Ammon's horn (tissue), 1 donor: ENCODE data around the gene CDC42BPG.

ENCODE experiments used
- DNase-seq: peaks from one replicate; pipeline ENCODE4 v3.0.0-alpha.2; 2016; ENCODE audit warnings: low spot score

Gene CDC42BPG

DNA sequence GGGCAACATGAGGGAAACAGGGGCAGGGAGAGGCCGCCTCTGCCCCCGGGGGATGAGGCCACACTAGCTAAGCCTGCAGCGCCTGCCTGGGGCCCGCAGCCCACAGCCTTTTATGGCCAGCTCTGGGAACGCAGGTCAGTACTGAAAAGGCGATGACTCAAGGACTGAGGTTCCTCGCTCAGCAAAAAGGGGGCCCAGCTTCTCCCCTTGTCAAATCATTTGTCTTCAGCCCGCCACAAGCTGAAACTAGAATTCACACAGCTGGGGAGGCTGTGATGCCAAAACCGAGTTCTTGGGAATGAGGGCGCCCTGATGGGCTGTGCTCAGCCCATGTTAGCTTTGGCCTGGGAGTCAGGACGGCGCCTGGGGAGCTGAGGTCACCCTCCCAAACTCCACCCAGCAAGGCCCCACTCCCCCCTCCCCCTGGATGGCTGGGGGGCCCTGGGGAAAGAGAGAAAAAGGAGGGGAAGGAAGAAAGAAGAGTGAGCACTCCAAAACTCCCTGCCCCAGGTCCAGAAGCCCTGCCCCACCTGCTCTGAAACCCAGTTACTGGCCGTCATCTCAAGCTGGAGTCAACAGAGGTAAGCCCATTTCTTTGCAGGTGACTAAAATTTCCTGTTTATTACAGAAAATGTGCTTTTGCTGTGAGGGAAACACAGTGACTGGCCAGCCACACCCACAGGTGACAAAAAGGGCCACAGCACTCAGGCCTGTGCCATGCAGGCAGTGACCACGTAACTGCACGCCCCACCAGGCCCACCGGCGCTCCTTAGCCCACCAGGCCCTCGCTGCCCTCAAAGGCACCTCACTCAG lies 20.2 kb upstream of the CDC42BPG start:
- no peak for DNase-seq

GRCh38 chr11:64864135-64864472 lies 19.7 kb upstream of the CDC42BPG start:
- no peak for DNase-seq

DNA sequence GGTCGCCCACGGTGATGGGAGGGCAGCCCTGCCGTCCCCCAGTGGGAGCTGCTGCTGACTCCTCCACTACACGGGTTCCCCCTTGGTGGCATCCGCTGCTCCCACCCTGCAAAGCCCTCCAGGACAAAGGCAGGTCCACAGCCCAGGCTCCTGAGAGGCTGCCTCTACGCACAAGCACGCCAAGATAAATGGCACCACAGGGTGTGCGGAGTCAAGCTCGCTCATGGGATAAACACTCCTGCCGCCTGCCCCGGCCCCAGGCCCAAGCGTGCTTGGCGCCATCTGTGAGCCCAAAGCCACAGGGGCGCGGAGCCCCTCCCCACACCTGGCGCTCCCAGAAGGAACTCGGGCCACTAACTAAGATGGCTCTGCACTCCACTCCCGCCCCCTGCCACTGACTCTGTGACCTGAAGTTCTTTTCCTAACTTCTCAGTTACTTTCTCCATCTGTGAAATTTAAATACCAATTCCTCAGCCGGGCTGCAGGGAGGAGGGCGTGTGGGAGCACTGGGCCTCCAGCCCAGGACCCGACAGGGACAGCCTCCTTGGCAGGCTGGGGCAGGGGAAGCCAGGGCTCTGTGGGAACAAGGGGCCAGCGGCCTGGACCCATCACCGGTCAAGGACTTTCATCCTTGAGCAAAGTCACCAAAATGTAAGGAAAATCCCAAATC lies 19.1 kb upstream of the CDC42BPG start:
- peak; percentile 50 for DNase-seq

DNA sequence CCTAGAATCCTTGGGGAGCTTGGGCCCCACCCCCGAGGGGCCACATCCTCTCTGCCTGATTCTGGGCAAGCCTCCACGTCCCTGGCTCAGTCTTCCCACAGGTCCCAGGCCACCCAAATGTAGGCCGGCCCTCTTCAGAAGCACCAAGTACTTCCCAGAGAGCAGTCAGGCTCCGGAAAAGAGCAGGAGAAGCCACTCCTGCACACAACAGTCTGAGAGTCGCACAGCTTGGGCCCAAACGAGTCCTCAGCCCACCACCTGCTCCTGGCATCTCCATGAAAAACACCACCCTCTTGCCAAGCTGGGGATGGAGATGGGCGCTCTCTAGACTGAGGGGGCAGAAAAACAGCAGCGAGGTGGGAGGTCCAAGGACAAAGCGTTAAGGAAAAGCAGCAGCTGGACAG lies 18.5 kb upstream of the CDC42BPG start:
- DNase-seq, result peak; percentile 47

DNA sequence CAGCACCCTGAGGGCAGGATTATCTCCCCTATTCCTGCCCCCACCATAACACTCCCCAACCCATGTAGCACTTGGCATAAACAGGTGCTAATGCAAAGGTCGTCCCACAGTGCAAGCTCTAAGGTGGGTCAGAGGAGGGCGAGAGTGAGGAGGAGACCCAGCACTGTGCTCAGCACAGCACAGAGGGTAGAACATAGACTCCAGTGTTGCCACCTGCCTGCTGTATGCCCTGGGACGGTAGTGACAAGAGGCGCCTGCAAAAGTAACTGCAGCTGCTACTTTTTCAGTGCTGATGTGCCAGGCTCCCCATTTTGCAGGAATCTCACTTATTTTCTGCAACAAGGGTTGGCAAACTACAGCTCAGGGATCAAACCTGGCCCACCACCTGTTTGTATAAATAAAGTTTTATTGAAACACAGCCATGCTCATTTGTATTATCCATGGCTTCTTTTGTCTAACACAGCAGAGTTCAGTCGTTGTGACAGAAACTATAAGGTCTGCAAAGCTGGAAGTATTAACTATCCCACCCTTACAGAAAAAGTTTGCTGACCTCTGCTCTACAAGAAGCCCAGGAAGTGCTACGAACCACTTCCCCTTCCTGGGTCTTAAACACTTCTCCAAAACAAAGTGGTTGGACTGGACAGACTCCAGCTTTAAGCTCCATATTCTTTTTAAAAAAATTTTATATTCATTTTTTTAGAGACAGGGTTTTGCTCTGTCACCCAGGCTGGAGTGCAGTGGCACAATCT lies 16.9 kb upstream of the CDC42BPG start:
- peak; percentile 52 for DNase-seq

- no peak for DNase-seq
Observed at GRCh38 chr11:64859542-64860414, 15.3 kb upstream of the CDC42BPG start.

DNA sequence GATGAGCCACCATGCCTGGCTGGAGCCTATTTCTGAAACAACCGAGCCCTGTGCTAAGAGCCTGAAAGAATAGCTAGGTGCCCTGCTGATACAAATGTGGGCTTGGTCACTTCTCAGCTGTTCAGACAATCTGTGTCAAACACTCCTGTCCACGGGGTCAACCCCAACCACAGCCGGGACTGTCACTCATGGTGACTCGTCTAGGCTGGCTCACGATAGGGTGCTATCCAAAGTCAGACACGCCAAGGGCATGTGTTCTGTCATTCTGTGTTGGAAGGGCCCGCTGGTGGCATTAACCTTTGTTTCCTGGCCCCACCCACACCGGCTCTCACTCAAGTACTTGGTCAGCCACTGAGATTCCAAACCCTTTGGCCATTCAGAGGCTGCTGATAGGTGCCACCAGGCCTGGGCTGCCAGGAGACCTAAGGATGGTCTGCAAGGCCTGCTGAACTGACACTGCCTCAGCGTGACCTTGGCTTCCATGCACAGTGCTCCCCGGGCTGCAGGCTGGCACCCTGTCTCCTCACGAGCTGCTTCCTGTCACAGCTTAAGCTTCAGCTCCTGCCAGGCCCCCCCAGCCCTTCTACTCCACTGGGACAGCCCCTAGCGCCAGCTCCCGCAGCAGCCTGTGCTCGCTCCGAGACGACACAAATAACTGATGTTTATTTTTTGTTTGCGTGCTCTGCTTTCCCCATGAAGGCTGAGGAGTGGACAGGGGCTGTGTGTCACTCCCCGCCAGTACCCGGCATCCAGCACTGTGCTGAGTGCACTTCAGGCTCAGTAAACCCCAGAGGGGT lies 14.2 kb upstream of the CDC42BPG start:
- no peak for DNase-seq

DNA sequence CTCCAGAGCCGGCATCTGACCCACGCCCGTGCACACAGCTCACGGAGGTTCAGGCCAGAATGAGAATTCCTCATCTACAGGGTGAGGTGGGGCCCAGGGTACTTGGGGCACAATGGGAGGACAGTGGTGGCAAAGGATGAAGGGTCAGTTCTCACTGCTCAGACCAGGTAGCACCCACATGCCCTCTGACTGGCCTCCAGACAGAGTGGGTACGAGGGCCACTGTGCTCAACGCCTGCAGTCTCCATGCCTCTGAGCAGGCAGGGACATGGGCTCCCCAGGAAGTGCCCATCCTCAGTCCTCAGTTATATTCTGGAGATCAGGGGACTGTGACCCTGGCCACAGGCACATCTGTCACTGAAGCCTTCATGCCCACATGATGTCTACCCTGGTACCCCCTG lies 13.0 kb upstream of the CDC42BPG start:
- DNase-seq, result no peak

DNA sequence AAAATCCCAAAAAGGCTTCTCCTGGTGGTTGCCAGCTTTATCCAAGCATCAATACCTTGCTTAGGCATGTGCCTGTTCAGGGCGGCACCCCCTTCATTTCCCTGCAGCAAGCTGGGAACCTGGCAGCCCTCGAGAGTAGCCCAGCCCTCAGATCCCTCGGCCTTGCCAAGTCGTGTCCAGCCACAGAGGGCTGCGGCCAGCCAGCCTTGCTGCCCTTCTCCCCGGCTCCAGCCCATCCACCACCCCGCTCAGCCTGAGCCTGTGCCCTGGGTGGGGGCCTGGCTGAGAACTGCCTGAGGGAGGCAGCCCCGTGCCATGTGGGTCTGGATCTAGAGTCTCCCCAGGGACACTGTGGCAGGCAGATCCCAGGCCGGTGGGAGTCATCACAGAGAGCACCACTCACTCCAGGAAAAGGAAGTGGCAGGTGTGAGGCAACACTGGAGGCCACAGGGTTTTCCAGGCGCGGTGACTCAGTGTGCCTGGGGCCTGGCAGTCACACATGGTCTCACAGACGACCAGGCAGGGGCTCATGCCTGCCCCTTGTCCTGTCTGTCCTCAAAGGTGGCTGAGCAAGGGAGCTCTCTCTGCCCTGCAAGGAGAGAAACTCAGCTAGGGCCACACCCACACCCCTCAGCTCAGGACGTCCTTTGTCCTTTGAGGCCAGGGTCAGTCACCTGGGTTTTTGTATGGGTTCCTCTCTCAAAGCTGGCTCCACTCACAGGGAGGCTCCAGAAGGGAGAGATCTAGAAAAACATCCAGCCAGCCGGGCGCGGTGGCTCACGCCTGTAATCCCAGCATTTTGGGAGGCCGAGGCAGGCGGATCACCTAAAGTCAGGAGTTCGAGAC lies 12.2 kb upstream of the CDC42BPG start:
- peak; percentile 68 for DNase-seq

DNA sequence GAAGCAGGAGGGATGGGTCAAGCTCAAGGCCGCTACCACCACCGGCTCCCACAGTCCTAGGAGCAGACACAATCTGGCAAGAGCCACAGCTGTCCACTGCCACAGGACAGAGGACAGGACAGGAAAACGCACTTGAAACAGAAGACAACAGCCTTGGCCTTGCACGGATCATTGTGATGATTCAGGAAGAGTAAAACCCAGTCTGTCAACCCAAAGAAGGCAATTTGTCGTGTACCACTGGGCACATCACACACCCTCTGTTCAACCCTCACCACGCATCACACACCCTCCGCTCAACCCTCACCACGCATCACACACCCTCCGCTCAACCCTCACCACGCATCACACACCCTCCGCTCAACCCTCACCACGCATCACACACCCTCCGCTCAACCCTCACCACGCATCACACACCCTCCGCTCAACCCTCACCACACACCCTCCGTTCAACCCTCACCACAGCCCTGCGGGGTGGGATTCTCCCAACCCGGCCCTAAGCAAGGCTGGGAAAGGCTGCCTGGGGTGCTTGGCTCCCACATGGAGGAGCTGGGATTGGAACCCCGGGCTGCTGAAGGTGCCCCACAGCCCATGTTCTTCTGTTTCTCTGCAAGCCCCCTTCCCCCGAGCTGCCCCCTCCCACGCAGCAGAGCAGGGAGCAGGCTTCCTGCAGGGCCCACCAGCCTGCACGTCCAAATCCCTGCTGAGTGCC lies 11.3 kb upstream of the CDC42BPG start:
- DNase-seq, result no peak

DNA sequence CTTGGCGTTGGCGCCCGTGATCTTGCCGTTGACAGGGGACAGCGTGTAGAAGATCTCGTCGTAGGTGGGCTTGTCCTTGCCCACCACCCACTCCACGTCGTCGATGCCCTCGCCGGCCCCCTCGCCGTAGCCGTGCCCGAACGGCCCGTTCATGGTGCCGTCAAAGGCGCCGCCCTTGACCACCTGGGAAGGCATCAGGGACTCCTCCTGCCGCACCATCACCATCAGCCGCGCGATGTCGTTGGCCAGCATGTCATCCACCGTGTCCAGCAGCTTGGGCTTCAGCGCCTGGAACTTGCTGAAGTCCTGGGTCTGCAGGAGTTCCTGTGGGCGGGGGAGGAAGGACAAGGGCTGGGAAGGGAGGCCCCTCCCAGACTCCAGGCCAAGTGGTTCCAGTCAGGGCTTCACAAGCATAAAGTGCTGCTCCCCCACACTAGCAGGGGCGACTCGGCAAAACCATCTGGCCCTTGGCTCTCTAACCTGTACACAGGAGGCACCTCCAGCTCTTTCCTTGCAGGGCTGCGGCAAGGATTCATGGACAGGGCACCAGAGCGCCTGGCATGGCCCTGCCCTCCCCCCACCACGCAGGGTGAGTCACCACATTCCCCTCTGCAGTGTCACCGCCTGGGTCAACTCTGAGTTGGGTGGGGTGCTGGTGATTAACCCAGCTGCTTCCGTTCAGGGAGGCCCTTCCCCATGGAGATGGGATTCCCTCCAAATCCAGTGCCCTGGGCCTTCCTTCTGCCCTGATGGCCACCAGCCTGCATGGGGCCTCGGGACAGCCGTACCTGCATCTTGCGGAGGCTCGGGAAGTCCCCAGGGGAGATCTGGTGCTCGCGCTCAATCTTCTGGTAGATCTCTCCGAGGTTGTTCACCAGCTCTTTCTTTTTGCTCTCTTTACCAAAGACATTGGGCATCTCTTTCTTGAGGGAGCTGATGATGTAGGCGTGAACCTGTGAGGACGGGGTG lies 10.4 kb upstream of the CDC42BPG start:
- no peak for DNase-seq

DNA sequence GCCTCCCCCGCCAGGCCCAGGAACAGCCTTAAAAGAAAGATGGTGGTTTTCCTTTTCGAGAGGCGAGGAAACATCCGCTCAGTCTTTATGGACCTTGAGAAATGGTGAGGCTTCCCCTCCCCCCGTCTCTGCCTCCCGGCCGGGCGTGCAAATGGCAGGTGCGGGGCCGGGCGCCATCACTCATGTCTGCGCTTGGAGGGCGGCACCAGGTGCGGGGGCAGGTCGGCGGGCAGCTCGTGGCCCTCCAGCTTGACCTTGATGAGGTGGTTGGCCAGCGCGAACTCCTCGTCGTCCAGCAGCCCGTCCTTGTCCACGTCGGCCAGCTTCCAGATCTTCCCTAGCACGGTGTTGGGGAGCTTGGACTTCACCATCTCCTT lies 9.7 kb upstream of the CDC42BPG start:
- DNase-seq, result no peak

DNA sequence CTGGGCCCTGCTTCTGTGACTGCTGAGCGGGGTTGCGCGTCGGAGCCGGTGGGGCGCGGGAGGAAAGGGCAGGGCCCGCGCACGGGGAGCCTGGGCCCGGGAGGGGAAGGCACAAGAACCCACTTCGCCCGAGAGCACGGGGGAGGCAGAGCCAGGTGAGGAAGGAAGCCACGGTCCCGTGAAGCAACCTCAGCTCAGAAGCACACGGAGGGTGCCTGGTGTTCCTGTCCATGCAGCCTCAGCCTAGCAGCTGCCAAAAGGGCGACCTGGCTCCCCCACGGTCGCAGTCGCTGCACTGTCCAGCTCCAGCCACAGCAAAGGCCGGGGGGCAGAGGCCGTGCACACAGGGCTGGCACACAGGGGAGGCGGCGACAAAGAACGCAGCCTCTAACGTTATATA lies 9.3 kb upstream of the CDC42BPG start:
- no peak for DNase-seq

- no peak for DNase-seq
Observed at GRCh38 chr11:64852804-64853509, 8.5 kb upstream of the CDC42BPG start.

DNA sequence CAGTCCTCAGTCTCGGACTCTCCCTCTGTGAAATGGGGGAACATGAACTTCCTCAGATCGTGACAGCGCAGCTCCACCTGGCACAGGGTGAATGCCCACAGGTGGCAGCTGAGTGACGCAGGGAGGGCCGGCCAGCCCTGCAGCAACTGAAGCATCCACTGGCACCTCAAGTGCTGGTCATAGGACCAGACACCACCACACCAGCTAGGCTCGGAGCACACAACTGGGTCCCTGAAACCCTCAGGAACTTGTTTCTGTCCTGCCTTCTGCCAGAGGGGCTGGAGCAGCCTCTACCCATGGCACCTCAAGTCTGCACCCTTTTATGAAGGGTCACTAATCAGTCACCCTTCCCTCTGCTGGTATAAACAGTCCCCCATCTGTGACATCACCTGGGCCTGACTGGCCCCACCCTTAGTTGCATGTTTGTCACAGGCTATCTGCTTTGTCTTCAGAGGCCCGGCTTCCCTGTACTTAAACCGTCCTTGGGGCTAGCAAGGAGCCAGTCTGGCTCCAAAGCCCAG lies 7.4 kb upstream of the CDC42BPG start:
- DNase-seq, result no peak

- no peak for DNase-seq
Observed at GRCh38 chr11:64850979-64851567, 6.6 kb upstream of the CDC42BPG start.
